Measurements from ENCODE around the gene INTS1.

The INTS1 gene, protein sequence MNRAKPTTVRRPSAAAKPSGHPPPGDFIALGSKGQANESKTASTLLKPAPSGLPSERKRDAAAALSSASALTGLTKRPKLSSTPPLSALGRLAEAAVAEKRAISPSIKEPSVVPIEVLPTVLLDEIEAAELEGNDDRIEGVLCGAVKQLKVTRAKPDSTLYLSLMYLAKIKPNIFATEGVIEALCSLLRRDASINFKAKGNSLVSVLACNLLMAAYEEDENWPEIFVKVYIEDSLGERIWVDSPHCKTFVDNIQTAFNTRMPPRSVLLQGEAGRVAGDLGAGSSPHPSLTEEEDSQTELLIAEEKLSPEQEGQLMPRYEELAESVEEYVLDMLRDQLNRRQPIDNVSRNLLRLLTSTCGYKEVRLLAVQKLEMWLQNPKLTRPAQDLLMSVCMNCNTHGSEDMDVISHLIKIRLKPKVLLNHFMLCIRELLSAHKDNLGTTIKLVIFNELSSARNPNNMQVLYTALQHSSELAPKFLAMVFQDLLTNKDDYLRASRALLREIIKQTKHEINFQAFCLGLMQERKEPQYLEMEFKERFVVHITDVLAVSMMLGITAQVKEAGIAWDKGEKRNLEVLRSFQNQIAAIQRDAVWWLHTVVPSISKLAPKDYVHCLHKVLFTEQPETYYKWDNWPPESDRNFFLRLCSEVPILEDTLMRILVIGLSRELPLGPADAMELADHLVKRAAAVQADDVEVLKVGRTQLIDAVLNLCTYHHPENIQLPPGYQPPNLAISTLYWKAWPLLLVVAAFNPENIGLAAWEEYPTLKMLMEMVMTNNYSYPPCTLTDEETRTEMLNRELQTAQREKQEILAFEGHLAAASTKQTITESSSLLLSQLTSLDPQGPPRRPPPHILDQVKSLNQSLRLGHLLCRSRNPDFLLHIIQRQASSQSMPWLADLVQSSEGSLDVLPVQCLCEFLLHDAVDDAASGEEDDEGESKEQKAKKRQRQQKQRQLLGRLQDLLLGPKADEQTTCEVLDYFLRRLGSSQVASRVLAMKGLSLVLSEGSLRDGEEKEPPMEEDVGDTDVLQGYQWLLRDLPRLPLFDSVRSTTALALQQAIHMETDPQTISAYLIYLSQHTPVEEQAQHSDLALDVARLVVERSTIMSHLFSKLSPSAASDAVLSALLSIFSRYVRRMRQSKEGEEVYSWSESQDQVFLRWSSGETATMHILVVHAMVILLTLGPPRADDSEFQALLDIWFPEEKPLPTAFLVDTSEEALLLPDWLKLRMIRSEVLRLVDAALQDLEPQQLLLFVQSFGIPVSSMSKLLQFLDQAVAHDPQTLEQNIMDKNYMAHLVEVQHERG (N-terminal part only)

DNA sequence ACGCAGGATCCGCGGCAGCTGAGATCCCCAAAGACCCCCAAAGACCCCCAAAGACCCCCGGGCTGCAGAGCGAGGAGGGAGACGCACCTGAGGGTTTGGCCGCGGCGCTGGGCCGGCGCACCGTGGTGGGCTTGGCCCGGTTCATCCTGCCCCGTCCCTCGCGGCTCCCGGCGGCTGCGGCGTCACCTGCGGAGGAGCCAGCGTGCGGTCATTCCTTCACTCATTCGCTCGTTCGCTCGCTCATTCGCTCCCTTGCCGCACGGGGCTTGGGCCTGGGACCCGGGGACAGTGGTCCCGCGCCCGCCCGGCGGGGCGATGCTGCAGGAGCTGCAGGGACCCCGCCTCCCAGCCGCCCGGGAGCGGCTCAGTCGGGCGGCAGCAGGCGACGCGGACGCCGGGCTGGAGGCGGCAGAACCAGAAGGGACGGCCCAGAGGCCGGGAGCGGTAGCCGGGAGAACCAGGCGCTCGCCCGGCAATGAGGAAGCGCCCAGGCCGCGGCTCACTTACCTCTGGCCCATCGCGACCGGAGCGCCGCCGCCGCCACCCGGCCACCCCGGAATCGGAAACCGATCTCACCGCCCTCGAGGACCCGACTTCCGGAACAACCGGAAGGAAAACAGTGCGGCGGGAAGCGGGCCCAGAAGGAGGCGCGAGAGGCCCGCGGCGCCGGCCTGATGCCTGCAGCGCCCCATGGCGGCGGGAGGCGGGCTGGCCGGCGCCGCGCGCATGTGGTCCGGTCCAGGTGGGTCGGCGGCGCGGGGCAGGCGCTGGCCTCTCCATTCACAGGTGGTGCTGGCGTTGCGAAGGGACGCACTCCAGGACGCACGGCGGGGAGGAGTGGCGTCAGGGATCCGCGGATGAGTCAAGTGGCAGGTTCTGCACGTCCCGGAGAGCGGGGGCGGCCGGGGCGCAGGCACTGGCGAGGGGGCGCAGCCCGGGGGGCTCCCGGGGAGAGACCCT lies at the start of gene INTS1:
INTS1 (minus strand) TSS at position 574 of the 960 bp plus-strand sequence; CDS start at position 145, 429 bp downstream.
- peak; percentile 77 for DNase-seq

DNA sequence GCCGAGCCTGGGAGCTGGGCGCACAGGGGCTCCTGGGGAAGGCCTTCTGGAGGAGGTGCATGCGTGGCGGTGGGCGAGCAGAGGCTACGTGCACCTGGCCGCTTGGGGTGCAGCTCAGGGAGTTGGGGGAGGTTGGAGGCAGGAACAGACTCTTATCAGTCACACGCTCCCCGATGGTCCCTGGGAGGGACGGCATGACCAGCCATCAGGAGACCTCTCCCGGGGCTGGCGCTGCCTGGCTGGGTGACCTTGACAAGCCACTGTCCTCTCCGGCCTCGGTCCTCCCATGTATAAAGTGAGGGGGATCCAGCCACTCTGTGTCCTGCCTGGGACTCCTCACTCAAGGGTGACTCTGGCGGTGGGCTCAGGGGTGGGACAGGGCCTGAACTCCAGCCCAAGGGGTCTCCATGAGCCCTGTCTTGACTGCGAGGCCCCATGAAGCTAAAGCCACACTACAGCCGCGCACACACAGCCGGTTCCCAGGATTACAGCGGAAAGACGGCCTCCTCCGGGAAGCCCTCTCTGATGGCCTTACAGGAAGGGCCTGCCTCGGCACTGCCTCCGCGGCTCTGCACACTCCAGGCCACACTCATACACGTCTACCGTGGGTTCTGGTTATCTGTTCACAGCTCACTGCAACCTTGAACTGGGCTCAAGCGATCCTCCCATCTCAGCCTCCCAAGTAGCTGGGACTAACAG lies 49.5 kb upstream of the INTS1 start:
- DNase-seq = no peak

DNA sequence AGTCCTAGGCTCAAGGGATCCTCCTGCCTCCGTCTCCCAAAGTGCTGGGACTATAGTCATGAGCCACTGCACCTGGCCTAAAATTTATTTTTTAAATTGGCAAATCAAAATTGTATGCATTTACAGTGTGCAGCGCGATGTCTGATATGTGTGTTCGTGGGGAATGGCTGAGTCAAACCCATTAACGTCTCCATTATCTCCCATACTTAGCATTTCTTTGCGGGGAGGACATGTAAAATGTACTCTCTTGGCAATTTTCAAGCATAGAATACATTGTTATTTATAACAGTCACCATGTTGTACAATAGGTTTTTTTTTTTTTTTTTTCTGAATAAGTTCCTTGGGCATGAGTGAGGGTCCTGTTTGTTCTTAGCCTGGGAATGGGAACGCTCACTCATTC lies 48.0 kb upstream of the INTS1 start:
- no peak for DNase-seq

DNA sequence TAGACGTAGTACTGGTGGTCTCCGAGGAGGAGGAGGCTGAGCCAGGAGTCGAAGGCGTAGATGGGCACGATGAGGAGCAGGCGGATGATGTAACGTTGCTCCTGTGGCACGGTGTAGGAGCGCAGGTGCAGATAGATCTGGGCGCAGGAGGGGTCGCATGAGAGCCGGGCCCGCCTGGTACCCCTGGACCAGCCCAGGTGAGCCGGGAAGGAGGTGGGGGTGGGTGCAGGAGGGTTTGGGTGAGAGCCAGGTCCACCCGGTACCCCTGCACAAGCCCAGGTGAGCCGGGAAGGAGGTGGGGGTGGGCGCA lies 46.6 kb upstream of the INTS1 start:
- no peak for DNase-seq

DNA sequence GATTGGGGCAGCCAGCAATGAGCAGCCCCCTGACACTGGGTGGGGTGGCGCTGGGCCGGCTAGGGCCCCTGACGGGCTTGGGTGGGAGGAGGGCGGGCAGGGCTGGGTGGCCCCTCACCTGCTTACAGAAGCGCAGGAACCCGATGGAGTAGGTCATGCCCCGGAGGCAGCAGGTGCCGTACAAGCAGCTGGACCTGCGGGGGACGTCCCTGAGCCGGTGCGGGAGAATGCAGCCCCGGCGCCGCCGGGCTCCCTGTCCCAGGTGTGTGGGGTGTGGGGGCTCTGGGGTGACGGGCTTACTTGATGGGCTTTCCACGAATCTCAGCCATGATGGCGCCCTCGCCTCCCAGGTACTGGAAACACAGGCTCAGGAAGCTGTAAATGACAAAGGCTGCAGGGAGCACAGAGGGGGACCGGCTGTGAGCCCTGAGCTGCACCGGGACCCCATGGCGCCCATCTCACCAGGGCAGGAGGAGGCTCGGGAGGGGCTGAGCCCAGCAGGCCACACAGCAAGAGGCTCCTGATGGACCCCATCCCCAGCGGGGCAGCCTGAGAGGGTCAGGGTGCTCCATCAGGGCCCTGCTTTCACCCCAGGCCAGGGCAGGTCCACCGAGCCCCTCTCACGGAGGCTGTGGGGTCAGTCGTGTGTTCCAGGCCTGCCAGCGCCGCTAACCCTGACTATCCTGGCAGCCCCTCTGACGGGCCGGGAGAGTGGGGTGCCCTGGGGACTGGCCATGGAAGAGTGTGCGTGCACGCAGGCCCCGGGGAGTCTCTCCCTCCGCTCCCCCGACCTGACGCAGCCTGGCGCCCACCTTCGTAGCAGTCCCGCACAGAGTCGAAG lies 46.0 kb upstream of the INTS1 start:
- no peak for DNase-seq

DNA sequence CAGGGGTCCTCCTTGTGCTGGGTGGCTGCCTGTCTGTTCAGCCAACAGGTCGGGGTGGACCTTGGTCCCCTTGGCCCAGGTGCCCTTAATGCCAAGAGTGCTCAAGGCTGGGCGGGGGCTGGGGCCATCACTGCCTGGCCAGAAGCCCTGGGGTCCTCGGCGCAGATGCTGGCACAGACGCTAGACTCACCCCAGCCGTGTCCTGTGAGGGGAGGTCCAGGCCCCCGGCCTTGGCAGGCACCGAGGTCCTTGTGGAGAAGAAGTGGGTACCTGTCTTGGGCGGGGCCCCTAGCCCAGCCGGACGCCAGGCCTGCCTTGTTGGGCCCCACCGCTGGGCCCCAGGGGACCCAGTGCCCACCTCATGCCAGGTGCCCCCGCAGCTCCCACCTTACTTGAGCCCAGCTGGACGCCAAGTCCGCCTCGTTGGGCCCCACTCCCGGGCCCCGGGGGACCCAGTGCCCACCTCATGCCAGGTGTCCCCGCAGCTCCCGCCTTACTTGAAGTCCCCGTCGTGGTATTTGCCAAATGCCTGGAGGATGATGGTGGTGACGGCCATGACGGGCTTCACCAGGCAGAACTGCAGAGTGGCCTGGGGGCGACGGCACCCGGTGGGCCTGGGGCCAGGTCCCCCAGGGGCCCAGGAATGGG lies 45.3 kb upstream of the INTS1 start:
- DNase-seq = no peak

DNA sequence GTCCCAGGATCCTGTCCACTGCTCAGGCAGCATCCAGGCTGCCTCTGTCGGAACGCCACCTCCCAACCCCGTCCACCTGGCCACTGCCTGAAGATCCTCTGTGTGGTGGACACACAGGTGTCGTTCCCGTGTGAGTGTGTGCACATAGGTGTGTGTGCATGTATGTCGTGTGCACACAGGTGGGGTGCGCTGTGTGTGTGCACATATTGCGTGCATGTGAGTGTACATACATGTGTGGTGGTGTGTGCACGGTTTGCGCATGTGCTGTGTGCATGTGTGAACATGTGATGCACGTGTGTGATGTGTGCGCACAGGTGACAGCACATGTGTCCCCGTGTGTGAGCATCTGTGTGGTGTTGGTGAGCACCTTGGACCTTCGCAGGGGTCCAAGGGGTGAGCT lies 44.8 kb upstream of the INTS1 start:
- no peak for DNase-seq

DNA sequence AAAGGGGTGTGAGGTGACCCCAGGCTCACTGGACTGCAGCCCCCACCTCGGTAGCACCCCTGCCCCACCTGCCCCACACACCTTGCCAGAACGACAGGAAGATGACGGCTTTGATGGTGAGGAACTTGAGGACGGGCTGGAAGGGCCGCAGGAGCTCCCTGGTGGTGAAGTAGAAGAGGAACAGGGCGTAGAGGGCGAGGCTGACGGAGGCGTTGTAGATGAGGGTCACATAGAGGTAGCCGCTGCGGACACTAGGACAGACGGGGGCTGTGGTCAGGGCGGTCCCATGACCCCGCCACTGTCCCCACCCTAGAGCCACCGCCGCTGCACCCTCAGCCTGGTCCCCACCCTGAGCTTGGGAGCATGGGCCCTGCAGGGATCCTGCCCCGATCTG lies 44.2 kb upstream of the INTS1 start:
- no peak for DNase-seq

DNA sequence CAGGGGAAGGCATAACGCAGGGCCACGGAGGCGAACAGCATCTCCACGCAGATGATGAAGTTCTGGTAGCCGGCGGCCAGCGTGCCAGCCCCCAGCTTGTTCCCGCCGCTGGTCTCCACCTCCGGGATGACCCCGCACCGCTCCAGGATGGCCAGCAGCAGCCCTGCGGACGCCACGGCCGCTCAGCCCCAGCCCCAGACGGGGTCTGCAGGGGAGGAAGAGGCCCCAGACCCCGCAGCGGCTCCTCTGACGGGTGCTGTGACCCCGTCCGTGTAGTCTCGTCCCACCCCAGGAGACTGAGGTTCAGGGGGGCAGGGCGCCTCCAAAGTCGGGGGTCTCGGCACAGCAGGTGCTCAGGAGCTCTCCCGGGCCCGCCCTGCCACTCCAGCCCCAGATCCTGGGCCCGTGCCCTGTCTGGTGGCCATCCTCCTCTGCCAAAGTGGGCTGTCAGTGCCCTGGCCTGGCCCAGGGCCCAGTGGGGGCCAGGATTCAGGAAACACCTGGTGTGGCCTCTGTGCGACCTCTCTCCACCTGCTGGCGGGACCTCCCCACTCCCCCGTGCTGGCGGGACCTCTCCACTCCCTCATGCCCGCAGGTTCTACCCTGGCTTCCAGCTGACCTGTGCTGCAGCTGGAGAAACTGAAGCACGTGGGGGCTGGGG lies 43.7 kb upstream of the INTS1 start:
- DNase-seq = no peak

DNA sequence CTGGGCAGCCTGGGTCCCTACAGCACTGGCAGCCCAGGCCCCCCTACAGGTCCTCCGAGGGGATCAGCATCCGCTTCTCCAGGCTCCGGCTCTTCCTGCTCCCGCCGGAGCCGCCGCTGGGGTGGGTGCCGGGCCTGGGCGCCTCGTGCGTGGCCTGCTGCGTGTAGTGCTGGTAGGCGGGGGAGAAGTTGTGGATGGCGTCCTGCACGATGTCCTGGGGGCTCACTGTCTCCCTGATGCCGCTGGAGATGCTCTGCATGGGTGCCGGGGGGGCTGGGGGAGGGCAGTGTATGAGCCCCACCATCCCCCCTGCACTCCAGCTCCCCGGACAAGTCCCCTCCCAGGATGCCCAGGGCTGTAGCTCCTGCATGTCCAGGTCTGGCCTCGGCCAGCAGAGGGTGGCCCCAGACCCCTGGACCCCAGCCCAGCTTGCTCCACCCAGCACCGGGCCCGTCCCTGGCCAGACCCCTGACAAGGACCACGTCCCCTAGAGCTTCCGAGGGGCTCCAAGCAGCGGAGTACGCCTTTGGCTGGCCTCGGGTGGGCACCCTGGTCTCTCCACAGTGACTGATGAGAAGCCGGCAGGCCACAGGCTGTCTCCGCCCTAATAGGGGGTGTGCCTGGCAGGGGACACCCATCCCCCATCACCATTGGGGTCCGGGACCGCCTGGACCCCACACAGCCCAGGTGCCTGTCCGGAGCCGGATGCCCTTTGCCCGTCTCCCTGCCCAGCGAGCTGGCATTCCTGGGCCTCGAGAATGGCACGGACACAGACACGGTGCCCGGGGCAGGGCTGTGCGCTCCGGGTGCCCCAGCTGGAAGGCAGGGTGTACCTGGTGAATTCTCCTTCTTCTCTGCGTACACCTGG lies 43.0 kb upstream of the INTS1 start:
- no peak for DNase-seq

DNA sequence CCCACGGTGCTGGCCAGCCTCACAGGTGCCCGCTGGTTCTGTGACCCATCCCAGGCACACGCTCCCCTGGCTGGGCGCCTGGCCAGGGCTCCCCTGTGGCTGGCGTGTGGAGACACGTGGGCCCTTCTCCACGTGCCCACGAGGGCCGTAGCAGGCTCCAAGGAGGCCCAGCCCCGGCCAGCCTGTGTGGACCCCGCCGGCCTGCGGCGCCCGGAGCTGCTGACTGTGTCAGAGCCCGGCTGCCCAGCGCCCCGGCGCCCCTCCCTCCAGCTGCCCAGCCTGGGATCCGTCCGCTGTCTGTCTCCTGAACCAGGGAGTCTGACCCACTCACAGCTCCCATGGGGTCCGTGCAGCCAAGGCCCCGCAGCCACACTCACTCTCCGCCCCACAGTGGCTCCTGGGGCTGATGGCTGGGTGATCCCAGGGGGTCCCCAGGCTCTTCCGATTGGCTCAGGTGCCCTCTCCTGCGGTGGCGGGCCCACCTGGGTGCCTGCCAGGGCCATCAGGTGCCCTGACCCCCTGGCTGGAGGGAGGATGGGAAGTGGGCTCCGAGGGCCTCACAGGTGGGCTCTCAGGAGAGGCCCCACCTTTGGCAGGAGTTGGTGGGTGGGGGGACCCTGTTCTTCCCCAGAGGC lies 42.2 kb upstream of the INTS1 start:
- DNase-seq = no peak

DNA sequence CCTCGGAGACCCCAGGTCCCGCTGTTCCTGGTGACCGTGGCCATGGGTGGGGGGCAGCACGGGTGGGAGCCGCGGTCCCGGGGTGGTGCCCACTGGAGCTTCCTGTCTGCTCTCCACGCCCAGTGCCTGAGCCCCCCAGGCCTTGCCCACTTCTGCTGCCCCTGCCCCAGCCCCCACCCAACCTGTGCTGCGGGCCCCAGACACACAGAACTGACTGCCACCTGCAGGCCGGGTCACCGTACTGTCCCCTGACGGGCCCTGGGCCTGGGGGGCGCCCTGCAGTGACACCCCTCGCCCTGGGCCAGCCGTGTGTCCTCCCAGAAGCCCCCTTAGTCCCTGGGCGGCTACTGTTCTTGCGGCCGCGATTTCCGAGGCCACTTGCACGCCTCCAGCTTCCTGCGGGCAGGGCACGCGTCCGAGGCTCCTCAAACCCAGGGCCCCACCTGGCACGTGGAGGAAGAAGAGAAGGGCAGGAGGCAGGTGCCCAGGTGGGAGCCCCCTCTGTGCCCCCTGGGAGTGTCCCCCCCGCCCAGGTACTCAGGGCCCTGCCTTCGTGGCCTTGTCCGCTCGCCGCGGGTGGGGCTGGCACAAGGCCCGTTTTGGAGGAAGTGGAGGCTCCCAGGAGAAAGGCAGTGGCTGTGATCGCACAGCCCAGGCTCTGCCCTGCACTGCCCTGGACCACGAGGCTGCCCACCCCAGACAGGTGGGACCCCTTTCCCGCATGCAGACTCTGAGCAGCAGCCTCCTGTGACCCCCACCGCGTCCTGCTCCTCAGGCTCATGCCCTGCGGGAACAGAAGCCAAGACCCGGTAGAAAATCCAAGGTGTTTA lies 41.4 kb upstream of the INTS1 start:
- no peak for DNase-seq

DNA sequence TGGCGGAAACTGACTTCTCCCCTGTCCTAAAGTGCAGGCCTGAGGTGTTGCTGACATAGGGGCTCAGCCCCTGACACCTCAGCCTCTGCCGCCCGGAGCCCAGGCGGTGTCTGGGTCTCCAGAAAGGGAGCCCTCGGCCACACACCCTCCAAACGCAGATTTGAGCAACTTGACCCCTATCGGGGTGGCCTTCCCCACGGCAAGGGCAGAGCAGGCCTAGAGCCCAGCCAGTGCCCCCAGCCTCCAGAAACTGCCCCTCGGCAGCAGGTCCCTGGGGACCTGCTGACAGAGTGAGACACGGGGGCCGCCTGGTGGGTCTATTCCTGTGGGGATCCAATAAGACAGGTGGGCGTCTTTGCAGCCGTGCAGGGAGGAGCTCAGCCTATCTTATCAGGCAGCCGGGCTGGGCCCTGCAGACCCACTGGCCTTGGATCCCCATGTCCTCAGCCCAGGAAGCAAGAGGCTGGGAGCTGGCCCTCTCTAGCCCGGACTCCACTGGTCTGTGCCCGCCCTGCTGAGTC lies 40.8 kb upstream of the INTS1 start:
- DNase-seq = no peak

DNA sequence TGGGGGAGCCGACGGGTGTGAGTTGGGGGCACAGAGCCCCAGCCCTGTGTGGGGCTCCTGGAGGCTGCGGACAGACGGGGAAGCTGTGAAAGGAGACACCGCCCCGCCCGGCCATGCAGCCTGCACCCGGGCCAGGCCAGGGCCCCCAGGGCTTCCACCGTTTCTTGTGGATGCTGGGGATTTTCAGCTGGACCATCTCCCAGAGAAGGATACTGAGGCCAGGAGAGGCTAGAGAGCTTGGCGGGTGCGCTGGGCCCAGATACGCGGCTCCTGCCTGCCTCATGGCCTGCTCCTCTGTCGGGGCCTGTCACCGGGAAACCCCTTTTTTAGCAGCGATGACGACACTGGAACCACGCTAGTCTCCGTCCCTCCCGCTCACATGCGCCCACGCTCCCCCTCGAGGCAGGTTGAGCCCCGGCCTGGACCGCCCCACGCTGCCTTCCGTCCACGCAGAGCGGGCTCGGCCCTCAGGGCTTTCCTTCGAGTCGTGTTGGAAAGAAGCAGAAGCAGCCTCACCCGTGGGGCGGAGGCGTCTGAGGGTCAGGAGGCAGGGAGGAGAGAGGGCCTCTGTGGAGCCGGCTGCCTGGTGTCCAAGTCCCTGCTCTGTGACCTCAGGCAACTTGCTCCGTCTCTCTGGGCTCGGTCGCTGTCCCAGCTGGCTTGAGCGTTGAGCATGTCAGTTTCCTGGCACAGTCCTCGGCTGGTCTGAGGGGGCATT lies 40.1 kb upstream of the INTS1 start:
- no peak for DNase-seq

DNA sequence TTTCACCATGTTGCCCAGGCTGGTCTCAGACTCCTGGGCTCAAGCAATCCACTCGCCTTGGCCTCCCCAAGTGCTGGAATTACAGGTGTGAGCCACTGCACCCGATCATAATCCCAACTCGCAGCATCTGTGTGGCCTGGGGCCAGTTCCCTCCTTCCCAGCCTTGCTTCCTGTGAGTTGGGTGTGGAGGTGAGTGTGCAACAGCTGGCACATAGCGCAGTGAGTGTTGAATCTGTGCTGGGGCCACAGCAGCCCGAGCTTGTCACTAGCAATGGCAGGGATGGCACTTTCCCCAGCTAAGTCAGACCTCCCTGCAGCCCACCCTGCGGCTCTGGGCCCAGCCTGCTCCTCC lies 39.6 kb upstream of the INTS1 start:
- no peak for DNase-seq

Measured in NCI-H1694 (cell line).